Jurkat, Clone E6-1 (cell line): ENCODE results near the gene MAPKAPK2.

Experiments
- DNase-seq: peaks from one replicate; pipeline ENCODE4 v3.0.0-alpha.2; 2011; ENCODE audit warnings: low read depth, low spot score
- H3K4me3 ChIP-seq: 2 replicates; pipeline ENCODE4 v1.5.1; 2011; ENCODE audit warnings: mild to moderate bottlenecking, low read length, control low read depth, moderate library complexity

The MAPKAPK2 gene

DNA sequence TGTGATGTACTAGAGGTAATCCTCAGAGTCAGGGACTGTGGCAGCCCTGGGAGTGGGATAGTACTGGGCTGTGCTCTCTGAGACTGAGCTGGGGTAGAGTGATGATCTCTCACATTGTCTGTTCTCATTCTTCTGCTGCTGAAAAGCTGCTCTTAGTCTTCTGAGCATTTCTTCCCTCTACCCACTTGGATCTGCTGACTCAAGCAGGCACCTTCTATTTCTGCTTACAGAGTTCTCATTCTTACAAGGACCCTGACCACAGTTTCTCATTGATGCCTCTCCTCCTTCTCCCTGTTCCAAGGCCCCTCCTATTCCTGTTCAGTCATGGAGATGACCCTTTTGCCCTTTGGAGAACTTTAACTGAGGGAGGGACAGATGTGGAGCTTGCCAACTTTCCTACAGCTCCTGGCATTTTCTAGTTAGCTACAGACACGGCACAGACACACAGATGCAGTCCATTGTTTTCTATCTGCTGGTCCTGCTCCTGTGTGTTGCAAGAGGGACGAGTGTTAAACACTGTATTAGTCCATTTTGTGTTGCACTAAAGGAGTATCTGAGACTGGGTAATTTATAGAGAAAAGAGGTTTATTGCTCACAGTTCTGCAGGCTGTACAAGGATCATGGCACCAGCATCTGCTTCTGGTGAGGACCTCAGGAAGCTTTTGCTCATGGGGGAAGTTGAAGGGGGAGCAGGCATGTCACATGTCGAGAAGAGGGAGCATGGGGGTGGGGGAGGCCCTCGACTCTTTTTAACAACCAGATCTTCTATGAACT lies 12.3 kb downstream of the MAPKAPK2 start:
- H3K4me3 ChIP-seq: no peak overlapping the region
- DNase-seq: no peak

DNA sequence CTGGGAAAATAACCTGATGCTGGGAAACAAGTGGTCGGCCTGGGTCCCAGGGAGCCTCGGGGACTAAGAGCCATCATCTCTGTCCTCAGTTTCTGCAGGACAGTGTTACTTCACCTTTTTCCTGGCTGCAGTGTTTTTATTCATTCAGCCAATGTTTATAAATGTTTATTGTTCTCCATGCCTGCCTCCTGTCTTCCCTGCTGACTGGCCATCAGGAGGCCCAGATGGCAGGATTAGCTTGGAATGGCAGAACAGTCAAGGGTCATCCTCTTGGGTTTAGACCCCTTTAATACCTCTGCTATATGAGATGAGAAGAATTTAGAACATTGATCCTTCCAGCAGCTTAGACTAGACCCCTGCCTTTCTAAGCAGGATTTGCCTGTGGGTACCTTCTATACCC lies 13.3 kb downstream of the MAPKAPK2 start:
- no peak for DNase-seq
- no peak overlapping the region for H3K4me3 ChIP-seq

DNA sequence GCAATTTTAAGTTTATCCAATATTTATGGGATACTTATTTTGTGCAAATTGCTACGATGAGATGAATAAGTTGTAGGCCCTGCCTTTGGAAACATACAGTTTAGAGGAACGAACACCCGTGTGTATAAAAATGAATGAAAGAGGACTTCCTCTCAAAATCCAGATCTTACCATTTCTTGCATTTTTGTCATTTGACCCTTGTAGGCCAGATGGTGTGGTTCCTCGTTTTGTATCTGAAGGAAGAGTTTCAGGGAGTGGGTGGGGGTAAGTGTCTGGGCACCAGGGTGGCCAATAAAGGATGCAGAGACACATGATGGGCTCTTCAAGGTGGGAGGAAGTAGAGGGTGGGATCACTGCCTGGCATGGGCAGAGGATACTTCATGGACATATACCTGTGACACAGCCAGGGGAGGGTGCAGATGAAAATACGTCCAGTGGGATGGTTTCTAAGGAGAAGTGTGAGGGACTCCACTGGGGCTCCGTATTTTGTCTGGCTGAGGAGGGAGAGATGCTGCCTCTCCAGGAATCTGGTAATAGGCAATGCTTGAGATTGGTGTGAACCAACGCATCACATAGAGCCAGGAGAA lies 14.4 kb downstream of the MAPKAPK2 start:
- DNase-seq: no peak
- no peak overlapping the region for H3K4me3 ChIP-seq

DNA sequence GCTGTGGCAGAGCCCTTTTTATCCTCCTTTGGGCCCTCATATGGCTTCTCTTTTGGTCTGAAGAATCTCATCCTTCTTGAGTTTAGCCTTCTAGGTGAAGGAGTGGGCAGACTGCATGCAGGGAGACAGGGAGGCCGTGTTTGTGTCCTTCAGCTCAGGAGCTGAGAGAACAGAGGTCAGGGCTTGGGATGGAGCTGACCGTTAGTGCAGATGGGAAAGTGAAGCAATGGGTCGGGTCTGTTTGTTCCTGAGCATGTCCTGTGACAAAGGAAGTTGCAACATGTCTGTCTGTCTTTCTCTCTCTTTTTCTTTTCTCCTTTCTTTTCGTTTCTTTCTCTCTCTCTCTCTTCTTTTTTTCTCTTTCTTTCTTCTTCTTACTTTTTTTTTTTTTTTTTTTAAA lies 14.9 kb downstream of the MAPKAPK2 start:
- DNase-seq: no peak
- no peak overlapping the region for H3K4me3 ChIP-seq

DNA sequence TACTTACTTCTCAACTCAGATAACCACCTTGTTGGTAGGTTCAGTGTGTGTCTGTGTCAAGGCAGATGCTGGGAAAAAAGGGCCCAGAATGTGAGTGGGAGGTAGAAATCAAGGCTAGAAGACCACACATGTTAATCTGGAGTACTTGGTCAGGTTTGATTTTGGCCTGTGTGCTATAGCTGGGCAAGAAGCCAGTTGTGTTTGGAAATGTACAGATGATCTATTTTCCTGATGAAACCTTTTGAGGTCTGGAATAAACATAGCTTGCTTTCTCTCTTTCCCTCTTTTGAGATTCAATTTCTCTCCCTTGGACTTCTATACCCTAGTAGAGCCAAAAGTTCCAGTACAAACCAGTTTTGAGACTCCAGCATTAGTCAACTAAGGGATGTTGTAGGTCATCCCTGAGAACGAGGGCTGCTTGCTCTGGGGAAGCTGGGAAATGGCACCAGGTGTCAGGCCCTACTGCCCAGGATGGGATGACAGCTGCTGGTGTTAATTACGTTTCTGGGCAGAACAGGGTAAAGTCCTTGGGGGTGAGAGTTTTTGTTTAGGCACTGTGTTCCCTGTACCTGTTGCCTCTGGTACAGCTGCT lies 15.8 kb downstream of the MAPKAPK2 start:
- H3K4me3 ChIP-seq: no peak overlapping the region
- no peak for DNase-seq

DNA sequence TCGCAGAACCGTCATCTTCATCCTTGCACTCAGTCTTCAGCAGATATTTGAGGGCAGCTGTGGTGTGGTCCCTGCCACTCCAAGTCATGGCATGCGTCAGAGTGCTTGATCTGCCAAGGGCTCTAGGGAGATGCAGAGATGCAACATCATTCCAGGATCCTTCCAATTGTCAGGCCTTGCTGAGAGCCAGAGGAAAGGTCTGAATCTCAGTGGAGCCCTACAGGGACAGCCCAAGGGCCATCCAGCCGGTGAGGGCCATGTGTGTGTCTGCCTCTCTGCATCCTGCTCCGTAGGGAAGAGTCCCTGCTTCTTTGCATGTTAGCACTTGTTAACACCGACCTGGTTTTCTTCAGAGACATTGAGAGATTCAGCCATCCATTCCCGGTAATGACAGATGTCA lies 17.6 kb downstream of the MAPKAPK2 start:
- H3K4me3 ChIP-seq: no peak overlapping the region
- no peak for DNase-seq

DNA sequence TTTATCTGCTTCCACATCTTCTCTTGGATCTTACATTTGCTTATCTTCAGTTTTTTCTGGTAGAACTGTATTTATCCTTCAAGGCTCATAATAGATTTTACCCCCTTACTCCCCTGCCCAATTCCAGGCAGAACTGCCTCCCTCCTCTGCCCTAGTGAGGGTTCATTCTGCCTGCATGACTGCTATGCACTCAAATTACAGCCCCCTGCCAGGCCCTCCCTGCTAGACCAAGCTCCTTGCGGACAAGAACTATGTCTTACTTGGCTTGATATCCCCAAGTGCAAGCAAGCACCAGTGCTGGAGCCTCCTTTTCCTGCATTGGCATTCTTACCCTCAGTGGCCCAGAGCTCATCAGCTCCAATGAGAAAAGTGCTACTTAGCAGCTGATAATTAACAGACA lies 18.1 kb downstream of the MAPKAPK2 start:
- no peak overlapping the region for H3K4me3 ChIP-seq
- DNase-seq: no peak

DNA sequence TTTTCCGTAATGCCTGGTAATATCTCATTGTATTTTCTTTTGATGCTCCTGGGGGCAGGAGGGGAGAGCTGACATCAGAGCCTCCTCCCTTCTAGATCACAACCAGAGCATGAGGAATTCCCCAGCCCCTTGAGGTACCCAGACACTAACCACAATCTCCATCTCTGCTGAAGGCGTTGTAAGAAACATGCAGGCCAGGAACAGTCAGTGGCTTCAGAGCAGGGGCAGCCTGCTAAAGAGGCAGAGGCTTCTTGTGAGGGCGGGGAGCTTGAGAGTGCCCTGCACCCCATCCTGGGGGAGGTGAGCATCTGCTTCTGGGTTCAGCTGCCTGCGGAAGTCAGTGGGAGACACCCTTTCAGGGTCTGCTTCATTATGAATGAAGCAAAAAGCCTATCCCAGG lies 19.0 kb downstream of the MAPKAPK2 start:
- no peak overlapping the region for H3K4me3 ChIP-seq
- DNase-seq: peak; percentile 64

DNA sequence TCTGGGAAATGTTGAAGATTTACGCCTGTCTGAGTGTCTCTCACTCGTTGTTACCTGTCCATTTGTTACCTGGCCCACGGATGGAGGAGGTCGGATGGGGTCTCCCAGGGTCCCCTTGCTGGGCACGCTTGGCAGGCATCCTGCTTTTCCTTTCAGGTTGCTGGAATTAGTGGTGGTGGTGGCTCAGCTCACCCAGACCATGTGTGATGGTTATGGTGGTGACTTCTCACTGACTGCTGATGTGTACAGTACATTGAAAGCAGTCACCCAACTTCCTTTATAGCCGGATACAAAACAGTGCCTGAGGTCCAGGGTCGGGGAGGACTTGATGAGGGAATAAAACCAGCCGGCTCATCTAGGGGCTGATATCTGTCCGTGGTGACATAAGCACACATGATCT lies 19.5 kb downstream of the MAPKAPK2 start:
- H3K4me3 ChIP-seq: no peak overlapping the region
- DNase-seq: no peak

DNA sequence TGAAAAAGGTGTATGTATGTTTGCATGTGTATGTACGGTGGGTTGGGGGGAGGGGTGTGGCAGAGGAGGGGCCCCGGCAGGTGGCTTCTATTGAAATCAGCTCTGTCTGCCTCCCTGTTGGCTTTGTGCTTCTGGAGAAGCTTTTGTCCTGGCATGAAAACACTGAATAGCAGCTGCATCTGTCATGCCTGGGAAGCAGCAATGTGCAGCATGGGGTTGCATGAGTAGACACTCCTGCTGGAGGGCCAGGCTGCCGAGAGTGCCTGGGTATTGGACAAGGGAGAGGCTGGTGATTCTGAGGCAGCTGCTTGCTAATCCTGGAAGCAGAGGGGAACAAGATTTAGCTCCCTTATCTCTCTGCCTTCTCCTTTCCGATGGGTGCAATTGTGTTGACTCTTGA lies 20.5 kb downstream of the MAPKAPK2 start:
- no peak for DNase-seq
- no peak overlapping the region for H3K4me3 ChIP-seq

DNA sequence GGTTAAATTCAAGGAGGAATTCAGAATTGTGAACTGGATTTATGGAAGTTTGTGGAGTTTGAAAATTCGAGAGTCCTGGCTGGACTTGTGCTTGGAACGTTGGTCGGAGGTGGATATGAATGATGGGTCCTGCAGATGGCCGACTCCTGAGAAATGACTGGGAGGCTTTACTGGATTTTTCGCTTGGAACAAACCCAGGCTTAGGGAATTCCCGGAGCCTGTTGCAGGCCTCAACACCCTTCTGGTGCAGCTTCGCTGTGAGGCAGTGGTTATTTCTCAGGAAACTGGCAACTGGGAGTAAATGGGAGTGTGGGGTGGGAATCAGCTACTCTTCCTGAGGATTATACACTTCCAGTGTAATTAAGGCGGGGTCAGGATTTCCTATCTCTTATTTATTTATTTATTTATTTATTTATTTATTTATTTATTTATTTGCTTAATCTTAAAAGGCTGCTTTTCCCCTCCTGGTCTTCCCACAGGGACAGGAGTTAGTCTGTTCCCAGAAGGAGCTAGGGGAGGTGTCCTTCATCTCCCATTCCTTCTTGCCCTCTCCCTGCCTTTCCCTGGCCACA lies 21.1 kb downstream of the MAPKAPK2 start:
- DNase-seq: no peak

DNA sequence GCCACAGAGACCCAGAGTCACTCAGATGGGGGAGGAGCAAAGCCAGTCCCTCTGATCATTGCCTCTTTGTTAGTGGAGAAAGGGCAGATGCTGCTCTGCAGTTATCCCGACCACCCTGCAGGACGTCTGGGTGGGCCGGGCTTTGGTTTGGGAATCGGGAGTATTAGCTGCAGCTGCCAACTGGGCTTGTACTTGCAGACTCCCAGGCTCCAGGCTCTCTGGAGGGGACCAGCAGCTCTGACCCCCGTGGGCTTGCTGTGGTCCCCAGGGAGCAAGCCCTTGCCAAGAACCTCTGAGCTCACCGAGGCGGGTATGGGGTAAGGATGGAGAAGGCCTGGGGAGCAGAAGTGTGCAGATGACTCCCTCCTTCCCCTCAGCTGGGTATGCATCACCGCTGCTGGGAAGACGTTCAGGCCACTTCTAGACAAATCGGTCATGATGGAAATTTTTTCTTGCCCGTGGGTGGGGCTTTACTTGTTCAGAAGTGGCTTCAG lies 21.6 kb downstream of the MAPKAPK2 start:
- no peak for DNase-seq
- no peak overlapping the region for H3K4me3 ChIP-seq

More for the DNA sequence above, 21.1 kb downstream of the MAPKAPK2 start:
- H3K4me3 ChIP-seq: no peak overlapping the region

DNA sequence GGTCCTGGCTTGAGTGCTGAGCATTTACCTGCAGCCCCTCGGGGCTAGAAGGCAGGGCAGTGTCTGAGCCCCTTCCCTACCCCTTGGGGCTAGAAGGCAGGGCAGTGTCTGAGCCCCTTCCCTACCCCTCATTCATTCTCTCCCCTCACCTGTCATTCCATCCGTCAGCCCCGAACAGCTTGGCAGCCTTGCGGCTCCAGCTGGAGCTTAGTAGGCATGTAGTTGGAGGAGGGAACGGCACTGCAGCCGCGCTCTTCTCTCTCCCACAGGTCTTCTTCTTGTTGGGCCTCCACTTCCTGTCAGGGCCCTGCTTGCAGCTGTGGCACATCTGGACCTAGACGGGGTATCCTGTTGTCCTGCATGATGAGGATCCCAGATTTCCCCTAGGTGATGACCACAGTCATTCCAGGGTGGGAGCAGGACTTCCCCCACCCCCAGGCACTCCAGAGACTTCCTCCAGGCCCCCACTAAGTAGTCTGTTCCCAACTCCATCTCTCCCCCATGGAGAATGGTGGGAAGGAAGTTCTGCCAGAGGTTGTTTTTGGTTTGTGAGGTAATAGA lies 22.2 kb downstream of the MAPKAPK2 start:
- DNase-seq: no peak
- no peak overlapping the region for H3K4me3 ChIP-seq

DNA sequence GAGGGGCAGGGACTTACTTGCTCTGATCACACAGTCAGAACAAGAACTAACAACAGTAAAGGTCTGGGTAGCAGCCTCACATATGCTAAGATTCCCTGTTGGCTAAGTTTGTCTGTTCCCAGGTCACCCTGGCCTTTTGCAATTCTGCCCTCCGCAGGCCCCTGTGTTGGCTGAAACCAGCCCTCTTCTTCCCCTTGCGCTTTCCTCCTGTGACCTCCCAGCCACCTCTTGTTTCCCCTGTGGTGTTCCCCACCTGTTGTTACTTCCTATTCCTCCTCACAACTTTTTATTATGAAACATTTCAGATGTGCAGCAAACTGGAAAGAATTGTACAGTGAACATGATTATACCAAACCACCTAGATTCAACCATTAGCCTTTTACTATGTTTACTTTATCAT lies 23.4 kb downstream of the MAPKAPK2 start:
- no peak for DNase-seq

DNA sequence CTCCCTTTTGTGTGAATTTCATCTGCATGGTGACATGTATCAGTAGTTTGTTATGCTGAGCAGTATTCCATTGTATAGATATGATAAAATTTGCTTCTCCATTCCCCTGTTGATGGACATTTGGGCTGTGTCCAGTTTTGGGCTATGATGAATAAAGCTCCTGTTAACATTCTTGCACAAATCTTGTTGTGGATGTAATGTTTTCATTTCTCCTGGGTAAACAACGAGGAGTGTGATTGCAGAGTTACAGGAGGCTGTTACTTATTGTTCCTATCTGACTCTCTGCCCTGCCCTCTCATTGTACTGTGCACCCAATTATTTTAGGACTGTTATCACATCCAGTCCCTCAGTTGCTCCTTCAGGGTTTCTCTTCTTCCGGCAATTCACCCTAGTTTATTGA lies 24.2 kb downstream of the MAPKAPK2 start:
- no peak overlapping the region for H3K4me3 ChIP-seq

More for the DNA sequence above, 23.4 kb downstream of the MAPKAPK2 start:
- no peak overlapping the region for H3K4me3 ChIP-seq

DNA sequence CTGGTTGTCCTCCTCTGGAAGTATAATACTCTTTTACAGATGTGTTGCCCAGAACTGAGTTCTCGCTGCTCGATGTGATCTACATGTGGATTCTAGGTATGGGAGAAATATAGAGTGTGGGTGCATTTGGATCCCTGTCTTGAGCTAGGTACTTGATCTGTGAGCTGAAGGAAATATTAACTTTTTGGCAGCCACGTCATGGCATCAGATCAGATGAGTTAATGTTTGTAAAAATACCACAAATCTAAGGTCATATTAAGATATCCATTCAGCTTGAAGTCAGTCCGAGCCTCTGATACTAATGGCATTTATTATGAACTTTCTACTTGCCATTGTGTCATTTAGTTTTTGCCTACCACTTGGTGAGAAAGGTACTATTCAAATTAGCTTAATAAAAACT lies 24.6 kb downstream of the MAPKAPK2 start:
- H3K4me3 ChIP-seq: no peak overlapping the region
- no peak for DNase-seq

More for the DNA sequence above, 24.2 kb downstream of the MAPKAPK2 start:
- DNase-seq: no peak

DNA sequence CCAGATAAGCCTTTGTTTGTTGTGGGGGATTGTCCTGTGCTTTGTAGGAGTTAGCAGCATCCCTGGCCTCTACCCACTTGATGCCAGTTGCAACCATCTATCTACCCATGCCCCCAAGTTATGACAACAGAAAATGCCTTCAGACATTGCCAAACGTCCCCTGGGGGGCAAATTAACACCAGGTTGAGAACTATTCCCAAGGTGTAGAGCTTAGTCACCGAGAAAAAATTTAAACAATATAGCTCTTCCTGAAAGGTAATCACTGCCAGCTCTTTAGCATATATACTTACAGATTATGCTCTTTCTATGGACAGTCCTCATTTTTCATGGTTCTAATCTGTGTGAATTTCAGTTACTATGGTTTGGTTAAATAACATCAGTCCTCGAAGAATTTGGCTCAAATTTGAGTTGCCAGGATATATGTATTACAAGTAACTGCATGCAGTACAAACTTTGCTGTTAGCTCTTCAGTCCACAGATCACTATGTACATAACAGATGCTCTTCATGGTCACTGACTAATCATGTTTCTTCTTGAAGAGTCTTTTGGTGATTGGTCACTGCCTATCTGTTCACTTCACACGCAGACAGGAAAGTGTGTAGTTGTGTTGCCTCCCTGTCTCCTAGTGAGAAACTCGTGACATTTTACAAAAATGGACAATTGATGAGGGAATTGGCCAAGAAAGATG lies 25.2 kb downstream of the MAPKAPK2 start:
- no peak for DNase-seq
- no peak overlapping the region for H3K4me3 ChIP-seq

DNA sequence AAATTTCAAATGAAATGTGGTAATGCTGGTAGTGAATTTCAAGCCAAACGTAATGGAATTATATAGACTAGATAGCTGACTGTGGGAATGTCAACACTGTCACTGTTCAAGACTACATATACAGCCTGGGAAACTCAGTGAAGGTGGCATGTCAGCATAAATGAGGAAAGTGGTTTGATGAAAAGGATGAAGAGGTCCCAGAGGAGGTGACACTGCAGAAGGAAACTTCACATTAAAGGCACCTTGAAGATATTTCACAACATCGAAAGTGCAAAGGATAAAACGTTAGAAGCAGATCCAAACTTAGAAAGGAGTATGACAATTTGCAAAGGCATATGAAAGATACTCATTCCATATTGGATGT lies 25.7 kb downstream of the MAPKAPK2 start:
- no peak for DNase-seq
- no peak overlapping the region for H3K4me3 ChIP-seq

DNA sequence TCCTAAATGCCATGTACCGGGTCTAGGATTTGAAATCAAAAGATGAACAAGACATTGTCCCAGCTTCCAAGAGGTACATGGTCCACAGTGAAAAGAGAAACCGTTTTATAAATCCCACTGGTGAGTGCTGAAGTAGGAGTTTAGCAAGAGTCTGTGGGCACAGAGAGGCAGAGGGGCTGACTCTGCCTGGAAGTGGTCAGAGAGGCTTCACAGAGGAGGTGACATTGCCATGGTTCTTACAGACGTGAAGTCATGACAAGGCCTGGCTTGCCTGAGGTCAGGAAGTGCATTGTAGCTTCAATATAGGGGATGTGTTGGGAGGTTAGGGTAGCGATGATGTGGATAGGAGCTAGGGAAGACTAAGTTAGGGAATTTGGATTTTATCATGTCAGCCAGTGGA lies 28.4 kb downstream of the MAPKAPK2 start:
- DNase-seq: no peak
- no peak overlapping the region for H3K4me3 ChIP-seq
